Endothelial cell of umbilical vein (primary cell): Measurements from ENCODE around the gene NELFB.

Source experiments
- CTCF ChIP-seq, 2 donors: IDR thresholded peaks; 1 replicate in 1 of 2; 2 replicates in 1 of 2; pipeline ENCODE4 v1.5.1; 2011; ENCODE audit warnings: low read length in 2 of 2, mild to moderate bottlenecking in 2 of 2, moderate library complexity in 2 of 2, control low read depth in 1 of 2, inconsistent platforms in 1 of 2, low read depth in 1 of 2; ENCODE audit not compliant: insufficient read depth in 1 of 2; ENCODE audit errors: extremely low read depth in 1 of 2
- JUN ChIP-seq: IDR thresholded peaks from 2 replicates; pipeline ENCODE4 v1.6.1; 2011; ENCODE audit warnings: borderline replicate concordance, low read depth; ENCODE audit not compliant: insufficient read length, insufficient read depth
- POLR2A ChIP-seq: IDR thresholded peaks from 2 replicates; pipeline ENCODE4 v1.6.1; 2012; ENCODE audit warnings: low read depth, mild to moderate bottlenecking, control low read depth, low read length
- POLR2AphosphoS5 ChIP-seq: IDR thresholded peaks from 2 replicates; pipeline ENCODE4 v1.6.1; 2012; ENCODE audit warnings: low read depth, mild to moderate bottlenecking, control low read depth, low read length, moderate library complexity; ENCODE audit not compliant: insufficient read depth

- TF ChIP-seq CTCF (IDR thresholded peaks at IDR 0.05; ENCODE audit: extremely low read depth in 1 of 2, insufficient read depth in 1 of 2, low read depth in 1 of 2, low read length in 2 of 2): no peak
- no peak for TF ChIP-seq JUN
- TF ChIP-seq POLR2A: no peak
- TF ChIP-seq POLR2AphosphoS5: no peak
These were observed 41.7 kb upstream of the NELFB start for GRCh38 chr9:137213160-137214060.
